ENCODE data around the gene ACO1.

DNA sequence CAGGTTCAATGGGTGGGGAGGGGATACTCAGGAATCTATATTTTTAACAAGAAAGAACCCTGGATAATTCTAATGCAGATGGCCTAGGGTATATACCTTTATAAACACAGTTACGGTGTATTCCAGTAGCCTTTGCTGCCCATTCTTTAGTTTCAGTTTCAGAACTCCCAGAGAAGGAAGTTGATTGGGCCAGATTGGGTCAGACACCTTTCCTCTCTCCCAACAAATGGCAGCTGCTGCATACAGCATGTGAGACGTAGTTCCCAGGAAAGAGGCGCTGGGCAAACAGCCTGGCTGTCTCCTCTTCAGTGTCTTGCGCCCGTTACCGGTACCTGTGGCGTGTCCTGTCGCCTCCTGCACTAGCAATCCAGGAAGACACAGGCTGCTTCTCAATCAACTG is 20.4 kb downstream of the ACO1 start:
- TF ChIP-seq, protein P1, sequence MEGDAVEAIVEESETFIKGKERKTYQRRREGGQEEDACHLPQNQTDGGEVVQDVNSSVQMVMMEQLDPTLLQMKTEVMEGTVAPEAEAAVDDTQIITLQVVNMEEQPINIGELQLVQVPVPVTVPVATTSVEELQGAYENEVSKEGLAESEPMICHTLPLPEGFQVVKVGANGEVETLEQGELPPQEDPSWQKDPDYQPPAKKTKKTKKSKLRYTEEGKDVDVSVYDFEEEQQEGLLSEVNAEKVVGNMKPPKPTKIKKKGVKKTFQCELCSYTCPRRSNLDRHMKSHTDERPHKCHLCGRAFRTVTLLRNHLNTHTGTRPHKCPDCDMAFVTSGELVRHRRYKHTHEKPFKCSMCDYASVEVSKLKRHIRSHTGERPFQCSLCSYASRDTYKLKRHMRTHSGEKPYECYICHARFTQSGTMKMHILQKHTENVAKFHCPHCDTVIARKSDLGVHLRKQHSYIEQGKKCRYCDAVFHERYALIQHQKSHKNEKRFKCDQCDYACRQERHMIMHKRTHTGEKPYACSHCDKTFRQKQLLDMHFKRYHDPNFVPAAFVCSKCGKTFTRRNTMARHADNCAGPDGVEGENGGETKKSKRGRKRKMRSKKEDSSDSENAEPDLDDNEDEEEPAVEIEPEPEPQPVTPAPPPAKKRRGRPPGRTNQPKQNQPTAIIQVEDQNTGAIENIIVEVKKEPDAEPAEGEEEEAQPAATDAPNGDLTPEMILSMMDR (conservative IDR thresholded peaks at IDR 0.05), result no peak
- TF ChIP-seq ZFX (IDR thresholded peaks at IDR 0.05), result no peak

Measured in C4-2B (cell line).